ENCODE measurements around the gene CPA5.

DNA sequence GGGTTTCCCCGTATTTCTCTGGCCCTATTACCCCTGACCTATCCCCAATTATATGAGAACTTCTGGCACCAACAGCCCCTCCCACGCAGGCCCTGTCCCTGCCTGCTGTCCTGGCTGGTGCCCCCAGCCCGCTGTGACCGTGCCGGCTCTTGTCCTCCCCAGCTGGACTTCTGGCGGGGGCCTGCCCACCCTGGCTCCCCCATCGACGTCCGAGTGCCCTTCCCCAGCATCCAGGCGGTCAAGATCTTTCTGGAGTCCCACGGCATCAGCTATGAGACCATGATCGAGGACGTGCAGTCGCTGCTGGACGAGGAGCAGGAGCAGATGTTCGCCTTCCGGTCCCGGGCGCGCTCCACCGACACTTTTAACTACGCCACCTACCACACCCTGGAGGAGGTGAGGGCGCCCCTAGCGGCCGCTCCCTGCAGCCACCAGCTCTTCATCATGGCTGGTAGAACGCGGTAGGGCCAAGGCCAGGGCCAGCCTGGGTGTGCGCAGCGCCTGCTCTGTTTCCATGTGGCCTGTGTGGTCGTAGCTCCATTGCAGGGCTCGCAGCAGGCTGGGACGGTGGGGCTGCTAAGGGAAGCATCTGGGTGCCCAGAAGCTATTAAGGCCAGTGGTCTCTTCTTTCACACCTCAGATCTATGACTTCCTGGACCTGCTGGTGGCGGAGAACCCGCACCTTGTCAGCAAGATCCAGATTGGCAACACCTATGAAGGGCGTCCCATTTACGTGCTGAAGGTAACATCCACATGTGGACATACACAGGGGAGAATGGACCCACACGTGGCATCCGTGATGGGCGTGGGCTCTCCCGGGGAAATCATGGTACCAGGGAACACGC is 37.1 kb downstream of the CPA5 start:
- no peak for TF ChIP-seq CTCF (IDR thresholded peaks at IDR 0.05)
- no peak for TF ChIP-seq POLR2A (IDR thresholded peaks at IDR 0.05)
- TF ChIP-seq EP300 (IDR thresholded peaks at IDR 0.05): no peak

Measured in tibial nerve (tissue), 4 donors.